GM12891 (cell line): ENCODE measurements around the gene NBPF9.
"Not testable (repeated sequence)": the region's sequence is repeated elsewhere in the genome, so short reads cannot be mapped to it uniquely, and the experiment has no call there.

Source experiments
- DNase-seq: peaks from one replicate; pipeline ENCODE4 v3.0.0; 2011; ENCODE audit warnings: low spot score; ENCODE audit not compliant: insufficient read length
- FAIRE-seq: peaks from 2 replicates; lab custom pipeline; 2011; peaks lifted over from hg19 to GRCh38; lab: Jason Lieb, UNC

NBPF9 gene

DNA sequence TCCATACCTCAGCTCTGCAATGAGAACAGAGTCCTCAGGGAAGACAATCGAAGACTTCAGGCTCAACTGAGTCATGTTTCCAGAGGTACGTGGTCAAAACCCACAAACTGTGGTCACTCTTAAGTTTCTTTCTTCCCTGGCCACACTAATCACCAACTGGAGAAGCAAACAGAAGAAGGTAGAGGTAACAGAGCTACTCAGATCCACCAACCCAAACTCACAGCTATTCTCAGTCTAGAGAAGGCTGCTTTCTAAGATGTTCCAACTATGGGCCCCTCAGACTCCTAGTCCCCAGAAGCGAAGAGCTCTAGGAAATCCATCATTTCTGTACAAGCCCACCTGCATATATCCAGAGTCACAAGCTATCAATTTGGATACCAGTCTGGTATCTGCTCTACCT lies 84.8 kb downstream of the NBPF9 start:
- DNase-seq, FAIRE-seq: not testable (repeated sequence)

DNA sequence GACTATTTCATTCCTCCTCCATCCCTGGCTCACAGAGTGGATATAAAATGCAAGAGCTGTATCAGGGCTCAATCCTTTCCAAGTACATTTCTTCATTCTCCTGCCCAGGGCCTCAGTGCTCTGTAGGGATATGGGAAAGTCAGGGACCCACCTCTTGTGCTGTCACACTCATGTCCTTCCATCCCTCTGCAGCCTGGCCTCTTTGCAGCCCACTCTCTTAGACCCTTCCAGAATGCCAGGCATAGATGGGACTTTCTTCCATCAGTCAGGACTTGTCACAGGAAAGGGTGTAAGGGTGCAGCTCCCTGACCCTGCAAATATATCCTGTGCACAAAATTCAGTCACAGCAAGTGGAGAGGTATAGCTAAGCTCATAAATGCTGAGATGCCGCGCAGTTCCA lies 86.7 kb downstream of the NBPF9 start:
- not testable (repeated sequence) for FAIRE-seq, DNase-seq

DNA sequence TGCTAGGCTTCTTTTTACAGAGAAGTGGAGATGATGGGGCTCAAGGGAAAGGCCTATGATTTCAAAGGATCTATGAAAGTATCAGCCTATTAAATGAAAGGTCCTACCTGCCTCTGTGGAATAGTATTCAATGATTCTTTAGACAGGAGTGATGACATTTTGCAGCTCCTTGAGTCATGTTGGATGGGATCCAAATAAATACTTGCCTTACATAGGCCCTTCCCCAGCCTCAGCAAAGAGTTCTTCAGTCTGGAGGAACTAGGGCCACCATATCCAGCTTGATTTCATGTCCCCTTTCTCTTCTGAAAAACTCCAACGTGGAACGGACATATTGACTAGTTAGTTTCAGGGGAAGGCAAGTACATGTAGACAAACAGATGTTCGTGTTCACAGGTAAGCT lies 87.8 kb downstream of the NBPF9 start:
- not testable (repeated sequence) for FAIRE-seq, DNase-seq

DNA sequence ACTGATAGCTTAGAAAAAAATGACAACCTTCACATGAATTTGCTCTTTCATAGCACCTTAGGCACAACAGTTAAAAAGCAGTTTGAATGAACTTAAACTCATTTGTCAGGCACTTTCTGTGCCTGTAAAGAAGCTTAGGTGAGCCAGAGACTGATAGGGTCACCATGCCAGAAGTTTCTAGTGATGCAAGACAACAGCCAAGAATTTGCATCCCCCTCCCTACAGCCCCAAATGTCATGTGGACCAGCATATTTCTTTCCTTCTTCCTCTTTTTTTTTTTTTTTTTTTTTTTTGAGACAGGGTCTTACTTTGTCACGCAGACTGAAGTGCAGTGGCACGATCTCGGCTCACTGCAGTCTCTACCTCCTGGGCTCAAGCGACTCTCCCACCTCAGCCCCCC lies 89.8 kb downstream of the NBPF9 start:
- not testable (repeated sequence) for DNase-seq, FAIRE-seq

DNA sequence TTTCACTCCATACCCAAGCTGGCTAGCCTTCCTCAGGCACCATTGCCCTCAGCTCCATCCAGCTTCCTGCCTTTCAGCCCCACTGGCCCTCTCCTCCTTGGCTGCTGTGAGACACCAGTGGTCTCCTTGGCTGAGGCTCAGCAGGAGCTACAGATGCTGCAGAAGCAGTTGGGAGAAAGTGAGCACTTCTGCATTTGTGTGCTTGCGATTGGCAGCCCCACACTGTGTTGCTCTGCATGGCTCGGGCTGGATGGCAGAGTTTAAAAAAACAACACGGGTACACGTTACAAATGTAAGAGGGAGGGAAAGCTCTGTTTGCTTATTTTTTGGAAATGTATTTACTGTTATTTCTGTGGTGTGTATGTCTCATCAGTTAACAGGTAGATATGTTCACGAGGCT lies 90.8 kb downstream of the NBPF9 start:
- peak; percentile 55 for FAIRE-seq

DNA sequence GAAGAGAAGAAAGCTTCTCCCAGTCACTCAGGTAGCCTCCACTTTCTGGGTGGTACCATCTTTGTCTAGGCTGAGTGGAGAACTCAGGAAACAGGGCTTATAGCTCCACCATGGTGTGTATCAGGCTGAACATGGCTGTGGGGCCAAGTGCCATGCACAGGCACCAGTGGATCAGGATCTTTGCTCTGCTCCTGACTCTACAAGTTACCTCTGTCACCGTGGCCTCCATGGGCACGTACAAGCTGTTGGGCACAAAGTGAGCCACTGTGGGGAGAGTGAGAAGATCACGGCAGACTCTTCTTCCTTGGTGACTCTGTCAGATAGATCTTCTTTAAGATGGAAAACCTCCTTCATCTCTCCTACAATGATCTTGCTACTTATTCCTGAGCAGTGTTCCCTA lies 93.6 kb downstream of the NBPF9 start:
- FAIRE-seq, DNase-seq: not testable (repeated sequence)

More for the DNA sequence above, 90.8 kb downstream of the NBPF9 start:
- not testable (repeated sequence) for DNase-seq

DNA sequence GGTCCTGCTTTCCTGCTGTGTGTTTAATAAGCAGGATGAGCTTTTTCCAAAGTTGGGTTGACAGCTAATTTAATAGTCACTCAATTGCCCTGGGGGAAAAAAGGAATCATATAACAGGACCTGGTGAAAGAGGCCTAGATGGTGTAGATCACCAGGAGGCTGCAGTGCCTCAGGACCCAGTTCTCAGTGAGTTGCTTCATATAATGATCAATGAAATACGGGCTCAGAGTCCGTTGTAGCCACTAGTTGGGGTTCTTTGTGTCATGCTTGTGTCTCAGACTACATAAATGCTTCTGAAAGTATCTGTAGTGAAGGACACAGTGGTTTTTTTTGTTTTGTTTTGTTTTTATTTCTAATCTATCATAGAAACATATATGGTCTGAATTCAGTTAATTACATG lies 94.6 kb downstream of the NBPF9 start:
- DNase-seq, FAIRE-seq: not testable (repeated sequence)

DNA sequence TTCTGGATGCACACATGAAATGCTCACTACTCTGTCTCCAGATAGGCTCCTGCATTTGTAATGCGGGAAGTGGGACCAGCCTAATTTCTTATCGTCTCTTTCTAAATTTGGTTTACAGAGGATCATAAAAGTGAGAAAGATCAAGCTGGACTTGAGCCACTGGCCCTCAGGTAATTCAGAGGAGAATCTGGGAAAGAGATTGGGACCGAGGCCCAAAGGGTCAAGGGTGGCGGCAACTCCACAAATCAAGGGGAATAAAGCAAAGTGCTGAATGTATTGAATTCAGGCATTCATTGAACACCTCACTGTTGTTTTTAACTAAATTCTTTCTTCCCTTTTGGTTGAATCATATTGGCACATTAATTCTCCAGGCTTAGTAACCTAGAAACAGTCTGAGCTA lies 95.0 kb downstream of the NBPF9 start:
- FAIRE-seq, DNase-seq: not testable (repeated sequence)
